ENCODE measurements around the gene SPI1.

DNA sequence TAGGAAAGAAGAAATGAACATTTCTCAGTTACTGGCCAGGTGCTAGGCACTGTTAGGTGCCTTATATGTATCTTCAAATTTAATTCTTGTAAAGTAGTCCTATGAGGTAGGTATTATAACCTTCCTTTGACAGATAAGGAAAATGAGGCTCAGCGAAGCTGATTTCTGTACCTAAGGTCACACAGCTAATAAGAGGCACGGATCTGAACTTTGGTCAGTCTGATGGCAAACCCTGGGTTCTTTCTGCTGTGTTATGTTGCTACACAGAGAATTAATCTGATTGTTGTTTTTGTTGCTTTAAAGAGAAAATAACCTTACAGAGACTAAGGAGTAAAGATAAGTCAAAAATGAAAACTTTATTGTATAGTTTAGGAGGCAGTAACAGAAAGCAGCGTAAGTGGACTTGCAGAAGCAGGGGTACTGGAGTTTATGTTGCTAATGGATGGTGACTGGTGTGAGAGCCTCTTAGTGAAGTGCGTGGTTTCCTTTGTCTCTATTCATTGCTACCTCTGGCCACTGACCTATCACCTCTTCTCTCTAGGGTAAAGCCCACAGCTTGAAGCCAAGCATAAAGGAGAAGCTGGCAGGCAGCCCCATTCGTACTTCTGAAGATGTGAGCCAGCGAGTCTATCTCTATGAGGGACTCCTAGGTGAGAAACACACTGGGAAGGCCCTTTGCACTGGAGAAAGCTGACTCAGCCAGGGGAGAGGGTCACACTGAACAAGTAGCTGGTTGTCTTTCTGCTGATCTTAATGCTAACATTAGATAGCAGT is 70.1 kb downstream of the SPI1 start:
- TF ChIP-seq, protein P1, sequence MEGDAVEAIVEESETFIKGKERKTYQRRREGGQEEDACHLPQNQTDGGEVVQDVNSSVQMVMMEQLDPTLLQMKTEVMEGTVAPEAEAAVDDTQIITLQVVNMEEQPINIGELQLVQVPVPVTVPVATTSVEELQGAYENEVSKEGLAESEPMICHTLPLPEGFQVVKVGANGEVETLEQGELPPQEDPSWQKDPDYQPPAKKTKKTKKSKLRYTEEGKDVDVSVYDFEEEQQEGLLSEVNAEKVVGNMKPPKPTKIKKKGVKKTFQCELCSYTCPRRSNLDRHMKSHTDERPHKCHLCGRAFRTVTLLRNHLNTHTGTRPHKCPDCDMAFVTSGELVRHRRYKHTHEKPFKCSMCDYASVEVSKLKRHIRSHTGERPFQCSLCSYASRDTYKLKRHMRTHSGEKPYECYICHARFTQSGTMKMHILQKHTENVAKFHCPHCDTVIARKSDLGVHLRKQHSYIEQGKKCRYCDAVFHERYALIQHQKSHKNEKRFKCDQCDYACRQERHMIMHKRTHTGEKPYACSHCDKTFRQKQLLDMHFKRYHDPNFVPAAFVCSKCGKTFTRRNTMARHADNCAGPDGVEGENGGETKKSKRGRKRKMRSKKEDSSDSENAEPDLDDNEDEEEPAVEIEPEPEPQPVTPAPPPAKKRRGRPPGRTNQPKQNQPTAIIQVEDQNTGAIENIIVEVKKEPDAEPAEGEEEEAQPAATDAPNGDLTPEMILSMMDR (conservative IDR thresholded peaks at IDR 0.05): no peak
- no peak for TF ChIP-seq ZFX (IDR thresholded peaks at IDR 0.05)

Measured in C4-2B (cell line).